ENCODE results near the gene TPTE. TPM values are rescaled to one million over a fixed set of nuclear protein-coding genes. Genes with fewer than 3 reads are reported as not detected.
"Not testable (repeated sequence)": the region's sequence is repeated elsewhere in the genome, so short reads cannot be mapped to it uniquely, and the experiment has no call there.

The TPTE gene
- total RNA-seq, 1 donor from 2014 or later = not detected

DNA sequence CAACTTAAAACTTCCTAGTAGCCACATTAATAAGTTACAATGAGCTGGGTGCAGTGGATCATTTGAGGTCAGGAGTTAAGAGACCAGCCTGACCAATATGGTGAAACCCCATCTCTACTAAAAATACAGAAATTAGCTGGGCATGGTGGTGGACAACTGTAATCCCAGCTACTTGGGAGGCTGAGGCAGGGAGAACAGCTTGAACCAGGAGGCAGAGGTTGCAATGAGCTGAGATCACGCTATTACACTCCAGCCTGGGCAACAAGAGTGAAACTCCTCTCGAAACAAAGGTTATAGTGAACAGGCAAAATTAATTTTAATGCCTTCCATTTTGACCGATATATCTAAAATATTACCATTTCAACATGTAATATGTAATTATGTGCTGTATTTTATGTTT is 30.9 kb upstream of the TPTE start:
- H3K4me3 Mint-ChIP-seq (ENCODE audit: unreplicated experiment); H3K9me3 Mint-ChIP-seq (ENCODE audit: unreplicated experiment); H3K27ac ChIP-seq (ENCODE audit: low read depth, low read length); H3K4me1 ChIP-seq (ENCODE audit: insufficient read depth, low read length); H3K4me3 ChIP-seq (ENCODE audit: insufficient read depth, low read depth, low read length); H3K36me3 Mint-ChIP-seq (ENCODE audit: low read depth, unreplicated experiment); FAIRE-seq; H3K36me3 ChIP-seq (ENCODE audit: insufficient read depth, low read length); H3K79me2 ChIP-seq (ENCODE audit: insufficient read depth, low read length); H3K27me3 ChIP-seq (ENCODE audit: insufficient read depth, low read length); DNase-seq (ENCODE audit: low read depth); H3K9me3 ChIP-seq (ENCODE audit: insufficient read depth, low read depth, low read length); H2AFZ ChIP-seq (ENCODE audit: low read depth, low read length); H3K9ac ChIP-seq (ENCODE audit: low read length); H3K27me3 Mint-ChIP-seq (ENCODE audit: low read depth, unreplicated experiment); H3K4me2 ChIP-seq (ENCODE audit: low read length); H4K20me1 ChIP-seq (ENCODE audit: insufficient read depth, low read length); H3K27ac Mint-ChIP-seq (ENCODE audit: unreplicated experiment); H3K4me1 Mint-ChIP-seq (ENCODE audit: low read depth, unreplicated experiment): not testable (repeated sequence)

DNA sequence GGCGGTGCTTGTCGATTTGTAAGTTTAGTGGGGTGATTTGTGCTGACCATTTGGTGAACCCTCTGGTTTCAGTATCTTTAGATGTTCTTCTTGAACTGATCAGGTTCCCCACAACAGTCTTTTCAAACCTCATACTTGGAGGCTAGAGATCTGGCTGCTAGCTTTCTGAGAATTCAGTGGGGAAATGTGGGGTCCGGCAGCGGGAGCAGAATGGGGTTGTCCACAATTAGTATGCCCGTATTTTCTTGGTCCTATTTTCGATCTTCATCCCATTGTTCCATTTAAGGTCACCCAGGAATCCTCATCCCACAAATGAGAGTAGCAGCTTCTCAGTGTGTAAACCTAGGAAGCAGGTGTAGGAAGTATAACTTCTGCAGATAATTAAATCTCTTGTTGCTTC is 10.3 kb upstream of the TPTE start:
- Histone ChIP-seq H3K36me3 (ENCODE audit: insufficient read depth, low read length) (no peaks in the 10 kb centered on the region), H3K27me3 (ENCODE audit: insufficient read depth, low read length) (no peaks in the 10 kb centered on the region), H3K4me3 (ENCODE audit: insufficient read depth, low read depth, low read length) (no peak overlapping the region), H3K9me3 (ENCODE audit: insufficient read depth, low read depth, low read length) (no peaks in the 10 kb centered on the region), H3K9ac (ENCODE audit: low read length) (no peak overlapping the region), H3K4me1 (ENCODE audit: insufficient read depth, low read length) (no peaks in the 10 kb centered on the region), H3K27ac (ENCODE audit: low read depth, low read length) (no peak overlapping the region), H4K20me1 (ENCODE audit: insufficient read depth, low read length) (no peaks in the 10 kb centered on the region), H3K79me2 (ENCODE audit: insufficient read depth, low read length) (no peaks in the 10 kb centered on the region), H2AFZ (ENCODE audit: low read depth, low read length) (no peak overlapping the region), H3K4me2 (ENCODE audit: low read length) (no peak overlapping the region)
- Mint-ChIP-seq H3K4me3 (ENCODE audit: unreplicated experiment) (no peak overlapping the region), H3K4me1 (ENCODE audit: low read depth, unreplicated experiment) (no peaks in the 10 kb centered on the region), H3K27ac (ENCODE audit: unreplicated experiment) (no peak overlapping the region), H3K9me3 (ENCODE audit: unreplicated experiment) (peaks cover 3% of the 10 kb centered on the region), H3K36me3 (ENCODE audit: low read depth, unreplicated experiment) (no peaks in the 10 kb centered on the region), H3K27me3 (ENCODE audit: low read depth, unreplicated experiment) (no peaks in the 10 kb centered on the region)
- FAIRE-seq = no peak
- TF ChIP-seq EZH2 (IDR thresholded peaks at IDR 0.05; ENCODE audit: insufficient read depth, low read length) = no peak
- TF ChIP-seq, protein P1, sequence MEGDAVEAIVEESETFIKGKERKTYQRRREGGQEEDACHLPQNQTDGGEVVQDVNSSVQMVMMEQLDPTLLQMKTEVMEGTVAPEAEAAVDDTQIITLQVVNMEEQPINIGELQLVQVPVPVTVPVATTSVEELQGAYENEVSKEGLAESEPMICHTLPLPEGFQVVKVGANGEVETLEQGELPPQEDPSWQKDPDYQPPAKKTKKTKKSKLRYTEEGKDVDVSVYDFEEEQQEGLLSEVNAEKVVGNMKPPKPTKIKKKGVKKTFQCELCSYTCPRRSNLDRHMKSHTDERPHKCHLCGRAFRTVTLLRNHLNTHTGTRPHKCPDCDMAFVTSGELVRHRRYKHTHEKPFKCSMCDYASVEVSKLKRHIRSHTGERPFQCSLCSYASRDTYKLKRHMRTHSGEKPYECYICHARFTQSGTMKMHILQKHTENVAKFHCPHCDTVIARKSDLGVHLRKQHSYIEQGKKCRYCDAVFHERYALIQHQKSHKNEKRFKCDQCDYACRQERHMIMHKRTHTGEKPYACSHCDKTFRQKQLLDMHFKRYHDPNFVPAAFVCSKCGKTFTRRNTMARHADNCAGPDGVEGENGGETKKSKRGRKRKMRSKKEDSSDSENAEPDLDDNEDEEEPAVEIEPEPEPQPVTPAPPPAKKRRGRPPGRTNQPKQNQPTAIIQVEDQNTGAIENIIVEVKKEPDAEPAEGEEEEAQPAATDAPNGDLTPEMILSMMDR (IDR thresholded peaks at IDR 0.05; ENCODE audit: insufficient read depth, low read depth, low read length) = no peak
- no peak for DNase-seq (ENCODE audit: low read depth)

DNA sequence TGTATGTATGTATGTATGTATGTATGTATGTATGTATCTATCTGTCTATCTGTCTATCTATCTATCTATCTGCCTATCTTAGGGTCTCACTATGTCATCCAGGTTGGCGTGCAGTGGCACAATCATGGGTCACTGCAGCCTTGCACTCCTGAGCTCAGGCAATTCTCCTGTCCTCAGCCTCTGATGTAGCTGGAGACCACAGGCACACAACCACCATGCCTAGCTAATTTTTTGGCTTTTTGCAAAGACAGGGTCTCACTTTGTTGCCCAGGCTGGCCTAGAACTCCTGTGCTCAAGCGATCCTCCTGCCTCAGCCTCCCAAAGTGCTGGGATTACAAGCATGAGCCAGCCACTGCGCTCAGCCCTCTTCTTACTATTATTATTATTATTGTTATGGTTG is 4.5 kb upstream of the TPTE start:
- not testable (repeated sequence) for H4K20me1 ChIP-seq (ENCODE audit: insufficient read depth, low read length); H2AFZ ChIP-seq (ENCODE audit: low read depth, low read length); H3K9me3 Mint-ChIP-seq (ENCODE audit: unreplicated experiment); H3K27me3 Mint-ChIP-seq (ENCODE audit: low read depth, unreplicated experiment); H3K9ac ChIP-seq (ENCODE audit: low read length); H3K4me3 ChIP-seq (ENCODE audit: insufficient read depth, low read depth, low read length); H3K4me2 ChIP-seq (ENCODE audit: low read length); H3K27me3 ChIP-seq (ENCODE audit: insufficient read depth, low read length); H3K79me2 ChIP-seq (ENCODE audit: insufficient read depth, low read length); H3K9me3 ChIP-seq (ENCODE audit: insufficient read depth, low read depth, low read length); DNase-seq (ENCODE audit: low read depth); H3K36me3 Mint-ChIP-seq (ENCODE audit: low read depth, unreplicated experiment); H3K4me3 Mint-ChIP-seq (ENCODE audit: unreplicated experiment); H3K27ac ChIP-seq (ENCODE audit: low read depth, low read length); H3K4me1 ChIP-seq (ENCODE audit: insufficient read depth, low read length); FAIRE-seq; H3K36me3 ChIP-seq (ENCODE audit: insufficient read depth, low read length); H3K27ac Mint-ChIP-seq (ENCODE audit: unreplicated experiment); H3K4me1 Mint-ChIP-seq (ENCODE audit: low read depth, unreplicated experiment)

DNA sequence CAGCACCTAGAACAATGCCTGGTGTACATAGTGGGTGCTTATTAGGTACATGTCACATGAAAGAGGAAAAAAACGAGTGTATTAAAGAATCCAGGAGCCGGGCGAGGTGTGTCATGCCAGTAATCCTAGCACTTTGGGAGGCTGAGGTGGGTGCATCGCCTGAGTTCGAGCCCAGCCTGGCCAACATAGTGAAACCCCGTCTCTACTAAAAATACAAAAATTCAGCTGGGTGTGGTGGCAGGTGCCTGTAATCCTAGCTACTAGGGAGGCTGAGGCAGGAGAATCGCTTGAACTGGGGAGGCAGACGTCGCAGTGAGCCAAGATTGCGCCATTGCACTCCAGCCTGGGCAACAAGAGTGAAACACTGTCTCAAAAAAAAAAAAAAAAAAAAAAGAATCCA is 3.5 kb upstream of the TPTE start:
- H3K4me1 ChIP-seq (ENCODE audit: insufficient read depth, low read length); H3K27me3 Mint-ChIP-seq (ENCODE audit: low read depth, unreplicated experiment); H4K20me1 ChIP-seq (ENCODE audit: insufficient read depth, low read length); H3K4me2 ChIP-seq (ENCODE audit: low read length); DNase-seq (ENCODE audit: low read depth); FAIRE-seq; H3K9ac ChIP-seq (ENCODE audit: low read length); H2AFZ ChIP-seq (ENCODE audit: low read depth, low read length); H3K36me3 Mint-ChIP-seq (ENCODE audit: low read depth, unreplicated experiment); H3K27ac ChIP-seq (ENCODE audit: low read depth, low read length); H3K79me2 ChIP-seq (ENCODE audit: insufficient read depth, low read length); H3K4me1 Mint-ChIP-seq (ENCODE audit: low read depth, unreplicated experiment); H3K4me3 Mint-ChIP-seq (ENCODE audit: unreplicated experiment); H3K9me3 ChIP-seq (ENCODE audit: insufficient read depth, low read depth, low read length); H3K27me3 ChIP-seq (ENCODE audit: insufficient read depth, low read length); H3K36me3 ChIP-seq (ENCODE audit: insufficient read depth, low read length); H3K9me3 Mint-ChIP-seq (ENCODE audit: unreplicated experiment); H3K27ac Mint-ChIP-seq (ENCODE audit: unreplicated experiment); H3K4me3 ChIP-seq (ENCODE audit: insufficient read depth, low read depth, low read length): not testable (repeated sequence)

DNA sequence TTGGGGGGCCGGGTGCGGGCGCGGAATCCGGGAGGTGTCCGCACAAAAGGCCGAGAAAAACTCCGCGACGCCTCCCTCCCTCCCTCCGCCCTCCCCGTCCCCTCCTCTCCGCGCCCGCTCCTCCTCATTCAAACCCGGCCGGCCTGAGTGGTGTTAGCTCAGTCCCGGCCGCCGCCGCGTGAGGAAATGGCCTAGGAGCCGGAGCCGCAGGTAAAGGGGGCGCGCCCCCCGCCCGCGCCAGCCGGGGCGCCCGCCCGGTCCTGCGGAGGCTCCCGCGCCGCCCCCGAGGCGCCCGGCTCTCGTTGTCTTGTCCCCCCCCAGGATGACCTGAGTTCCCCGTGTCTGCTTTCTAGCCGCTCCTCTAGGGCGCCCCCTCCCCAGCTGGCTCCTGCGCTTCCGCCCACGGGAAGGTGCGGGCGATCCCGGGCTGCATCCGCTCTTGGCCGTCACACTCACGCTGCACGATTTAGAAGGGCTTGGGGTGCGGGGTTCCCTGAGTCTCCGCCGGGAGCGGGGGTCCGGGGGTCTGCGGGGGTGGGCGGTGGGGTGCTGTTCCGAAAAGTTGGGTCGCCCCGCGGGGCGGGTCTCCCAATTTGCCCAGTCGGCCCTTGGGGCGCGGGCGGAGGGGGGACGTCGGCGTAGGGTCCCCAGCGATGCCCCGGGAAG is 585 bp downstream of the TPTE start:
- FAIRE-seq; DNase-seq (ENCODE audit: low read depth); H3K27ac ChIP-seq (ENCODE audit: low read depth, low read length); H3K36me3 Mint-ChIP-seq (ENCODE audit: low read depth, unreplicated experiment); H3K4me3 Mint-ChIP-seq (ENCODE audit: unreplicated experiment); H3K79me2 ChIP-seq (ENCODE audit: insufficient read depth, low read length); H3K4me1 Mint-ChIP-seq (ENCODE audit: low read depth, unreplicated experiment); H3K27me3 ChIP-seq (ENCODE audit: insufficient read depth, low read length); H3K4me2 ChIP-seq (ENCODE audit: low read length); H3K4me1 ChIP-seq (ENCODE audit: insufficient read depth, low read length); H3K4me3 ChIP-seq (ENCODE audit: insufficient read depth, low read depth, low read length); H3K27me3 Mint-ChIP-seq (ENCODE audit: low read depth, unreplicated experiment); H4K20me1 ChIP-seq (ENCODE audit: insufficient read depth, low read length); H2AFZ ChIP-seq (ENCODE audit: low read depth, low read length); H3K36me3 ChIP-seq (ENCODE audit: insufficient read depth, low read length); H3K27ac Mint-ChIP-seq (ENCODE audit: unreplicated experiment); H3K9me3 ChIP-seq (ENCODE audit: insufficient read depth, low read depth, low read length); H3K9ac ChIP-seq (ENCODE audit: low read length): not testable (repeated sequence)
- H3K9me3 Mint-ChIP-seq (ENCODE audit: unreplicated experiment) = peaks cover 15% of the 10 kb centered on the region

All from astrocyte (in vitro differentiated cells and primary cell).